IMR-90 (cell line): Measurements from ENCODE around the gene TMEM97. TPM values are rescaled to one million over a fixed set of nuclear protein-coding genes. Genes with fewer than 3 reads are reported as not detected.

Experiments
- ATAC-seq: fragments of 200-7000 bp; cut with Tn5 transposase; 2 replicates; pipeline ENCODE4 v1.9.1; 2020; ENCODE audit warnings: low read depth, mild to moderate bottlenecking, moderate library complexity
- BruUV-seq: library from RNA; stranded (reverse); fragments of 400-500 nt; replicated peaks from 2 replicates; lab custom pipeline; 2021; lab: Mats Ljungman, UMichigan
- CTCF ChIA-PET: fragments of 300-600 bp; formaldehyde crosslinking; extraction: SDS; loops from one replicate; lab custom pipeline; 2021; ENCODE audit warnings: antibody characterized with exemption; lab: Yijun Ruan, JAX
- POLR2A ChIA-PET: fragments of 300-600 bp; sonication (Branson Sonifier 250); formaldehyde crosslinking; loops from one replicate; lab custom pipeline; 2022; ENCODE audit warnings: antibody characterized with exemption; ENCODE audit not compliant: unreplicated experiment; lab: Charles Lee
- DNase-seq: peaks from one replicate; pipeline ENCODE4 v3.0.0; 2013
- H2AFZ ChIP-seq: replicated peaks from 2 replicates; pipeline ENCODE3; 2013; ENCODE audit warnings: low read length, mild to moderate bottlenecking; ENCODE audit not compliant: poor library complexity
- H2AK5ac ChIP-seq: 2 replicates; pipeline ENCODE4 v1.6.1; 2013; ENCODE audit warnings: low read depth, low read length, inconsistent platforms
- H2AK9ac ChIP-seq: replicated peaks from 2 replicates; pipeline ENCODE3; 2013; ENCODE audit warnings: mild to moderate bottlenecking, low read depth, low read length, moderate library complexity; ENCODE audit not compliant: poor library complexity
- H2BK120ac ChIP-seq: 2 replicates; pipeline ENCODE4 v1.6.1; 2013; ENCODE audit warnings: low read depth, low read length, inconsistent platforms
- H2BK15ac ChIP-seq: 3 replicates; pipeline ENCODE4 v1.6.1; 2013; ENCODE audit warnings: low read depth, low read length, inconsistent platforms
- H2BK20ac ChIP-seq: 2 replicates; pipeline ENCODE4 v1.6.1; 2013; ENCODE audit warnings: low read depth, mild to moderate bottlenecking, inconsistent platforms, low read length, moderate library complexity
- H2BK5ac ChIP-seq: 2 replicates; pipeline ENCODE4 v1.6.1; 2013; ENCODE audit warnings: mild to moderate bottlenecking, low read depth, low read length, inconsistent platforms; ENCODE audit not compliant: poor library complexity, severe bottlenecking
- H3K14ac ChIP-seq: replicated peaks from 2 replicates; pipeline ENCODE4 v1.6.1; 2013; ENCODE audit warnings: low read depth, low read length, inconsistent platforms
- H3K18ac ChIP-seq: 2 replicates; pipeline ENCODE4 v1.6.1; 2013; ENCODE audit warnings: low read depth, low read length, control low read depth
- H3K23ac ChIP-seq: 2 replicates; pipeline ENCODE4 v1.6.1; 2013; ENCODE audit warnings: low read depth, low read length, inconsistent platforms
- H3K27ac ChIP-seq: 2 replicates; pipeline ENCODE4 v1.5.1; 2013; ENCODE audit warnings: mild to moderate bottlenecking, control low read depth, low read length; ENCODE audit not compliant: insufficient read depth
- H3K27me3 ChIP-seq: 2 replicates; pipeline ENCODE4 v1.6.1; 2013; ENCODE audit warnings: low read length; ENCODE audit not compliant: control insufficient read depth, insufficient read depth
- H3K36me3 ChIP-seq: 2 replicates; pipeline ENCODE4 v1.6.1; 2013; ENCODE audit warnings: low read length, mixed read lengths; ENCODE audit not compliant: control insufficient read depth, insufficient read depth
- H3K4ac ChIP-seq: 2 replicates; pipeline ENCODE4 v1.6.1; 2013; ENCODE audit warnings: low read depth, low read length, inconsistent platforms
- H3K4me1 ChIP-seq: 2 replicates; pipeline ENCODE4 v1.6.1; 2013; ENCODE audit warnings: low read length, mixed read lengths; ENCODE audit not compliant: control insufficient read depth, insufficient read depth
- H3K4me2 ChIP-seq: 2 replicates; pipeline ENCODE4 v1.6.1; 2013; ENCODE audit warnings: low read depth, mild to moderate bottlenecking, control low read depth, low read length, moderate library complexity
- H3K4me3 ChIP-seq: 2 replicates; pipeline ENCODE4 v1.5.1; 2013; ENCODE audit warnings: low read depth, mild to moderate bottlenecking, control low read depth, low read length, moderate library complexity; ENCODE audit not compliant: insufficient read depth
- H3K56ac ChIP-seq: 2 replicates; pipeline ENCODE4 v1.6.1; 2013; ENCODE audit warnings: low read length, inconsistent platforms; ENCODE audit not compliant: insufficient read depth; ENCODE audit errors: extremely low read depth
- H3K79me1 ChIP-seq, 2 experiments: 2 replicates each; pipeline ENCODE4 v1.6.1; 2013; ENCODE audit warnings: low read length in 2 of 2, inconsistent platforms in 1 of 2, low read depth in 1 of 2
- H3K9ac ChIP-seq: 2 replicates; pipeline ENCODE4 v1.6.1; 2013; ENCODE audit warnings: low read depth, low read length, control low read depth
- H3K9me1 ChIP-seq: 2 replicates; pipeline ENCODE4 v1.6.1; 2013; ENCODE audit warnings: low read length, inconsistent platforms; ENCODE audit not compliant: insufficient read depth
- H3K9me3 ChIP-seq: 2 replicates; pipeline ENCODE4 v1.6.1; 2013; ENCODE audit warnings: low read length; ENCODE audit not compliant: control insufficient read depth, insufficient read depth
- H4K20me1 ChIP-seq: 2 replicates; pipeline ENCODE4 v1.6.1; 2013; ENCODE audit warnings: low read length, inconsistent platforms; ENCODE audit not compliant: insufficient read depth
- H4K5ac ChIP-seq: 2 replicates; pipeline ENCODE4 v1.6.1; 2013; ENCODE audit warnings: mild to moderate bottlenecking, low read depth, low read length, control low read depth
- H4K8ac ChIP-seq, 2 experiments: 2 replicates each; pipeline ENCODE4 v1.6.1; 2013; ENCODE audit warnings: low read depth in 2 of 2, low read length in 2 of 2, control low read depth in 1 of 2, inconsistent platforms in 1 of 2
- H4K91ac ChIP-seq: 2 replicates; pipeline ENCODE4 v1.6.1; 2013; ENCODE audit warnings: low read depth, low read length, inconsistent platforms; ENCODE audit not compliant: insufficient read depth
- BHLHE40 ChIP-seq: fragments of 150-350 bp; IDR thresholded peaks from 2 replicates; pipeline ENCODE4 v1.6.1; 2016; ENCODE audit warnings: mild to moderate bottlenecking, low read depth, low read length
- CEBPB ChIP-seq: IDR thresholded peaks from 2 replicates; pipeline ENCODE4 v1.6.1; 2012; ENCODE audit warnings: low read depth, low read length, improper control_type of control experiment
- CHD1 ChIP-seq: IDR thresholded peaks from 2 replicates; pipeline ENCODE4 v1.6.1; 2012; ENCODE audit warnings: low read depth, low read length, improper control_type of control experiment
- ELK1 ChIP-seq: fragments of 150-350 bp; IDR thresholded peaks from 2 replicates; pipeline ENCODE4 v1.6.1; 2016; ENCODE audit warnings: low read depth, mild to moderate bottlenecking, low read length, moderate library complexity, borderline replicate concordance
- MAFK ChIP-seq: IDR thresholded peaks from 2 replicates; pipeline ENCODE4 v1.6.1; 2012; ENCODE audit warnings: low read depth, low read length, improper control_type of control experiment
- MAZ ChIP-seq: IDR thresholded peaks from 2 replicates; pipeline ENCODE4 v1.6.1; 2012; ENCODE audit warnings: low read depth, mild to moderate bottlenecking, low read length, improper control_type of control experiment, moderate library complexity, borderline replicate concordance
- POLR2A ChIP-seq: IDR thresholded peaks from 2 replicates; pipeline ENCODE4 v1.6.1; 2012; ENCODE audit warnings: mild to moderate bottlenecking, low read depth, low read length
- RFX5 ChIP-seq: IDR thresholded peaks from 2 replicates; pipeline ENCODE4 v1.8.0; 2012; ENCODE audit warnings: low read depth, mild to moderate bottlenecking, low read length, moderate library complexity
- WGBS, 2 experiments: methylation state at CpG; one replicate each; pipeline versions ENCODE4 v1.1.5 to v1.1.7; 2013; ENCODE audit warnings: missing lambda C conversion rate in 2 of 2; ENCODE audit not compliant: insufficient read length in 1 of 2; ENCODE audit errors: extremely low coverage in 2 of 2; 5-methylcytosine and 5-hydroxymethylcytosine counted together
- dilution Hi-C: fragments of 300-500 bp; cut with HindIII; formaldehyde crosslinking; loops from one replicate; pipeline ENCODE4 v1.14.3; 2018; ENCODE audit warnings: low sequenced_read_pairs; ENCODE audit not compliant: unreplicated experiment
- in situ Hi-C: fragments of 300-500 bp; cut with MboI; formaldehyde crosslinking; loops from 3 replicates; pipeline ENCODE4 v1.14.3; 2019; ENCODE audit warnings: low sequenced_read_pairs, inconsistent platforms, mixed read lengths
- intact Hi-C: fragments of 100-400 bp; cut with micrococcal nuclease; formaldehyde crosslinking; loops from 2 replicates; pipeline ENCODE4 v1.10.0; 2022
- polyA plus RNA-seq, 3 experiments: library from polyadenylated mRNA; depleted of rRNA; stranded (reverse); fragments of >200 nt; gene quantifications; 2 replicates each; pipeline ENCODE4 v1.2.3, GENCODE V29; 2012; ENCODE audit warnings: low replicate concordance in 1 of 3
- total RNA-seq: library from RNA; depleted of rRNA; stranded (reverse); fragments of >200 nt; gene quantifications from 2 replicates; pipeline ENCODE4 v1.2.3, GENCODE V29; 2012

The TMEM97 gene
- total and polyA plus RNA-seq, 2 of the 4 experiments (the other 2 are of a cell fraction), result 12.3 to 21.3 TPM

DNA sequence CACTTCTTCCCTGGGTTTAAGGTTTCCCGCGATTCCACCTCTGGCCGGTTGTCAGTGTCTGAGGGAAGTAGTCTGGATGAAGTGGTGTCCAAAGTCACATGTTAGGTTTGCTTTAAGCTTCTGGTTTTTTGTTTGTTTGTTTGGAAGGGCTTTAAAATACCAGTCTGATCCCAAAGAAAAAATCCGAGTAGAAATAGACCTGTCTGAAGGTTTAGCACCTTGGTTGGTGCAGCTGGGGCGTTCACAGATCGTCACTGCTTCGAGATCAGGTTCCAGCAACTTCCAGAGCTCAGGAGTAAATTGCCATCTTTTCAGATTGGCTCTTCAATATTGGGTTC is 567 bp downstream of the TMEM97 start:
- ChIA-PET CTCF (interaction anchor here (1.1 kb wide), 1 partner anchor 16 kb away, joined by 3 read pairs; the partner anchor contains the start of genes IFT20 and TNFAIP1), POLR2A (no interaction called here)
- DNase-seq, result peak; percentile 12
- peak; percentile 5 for ATAC-seq
- Histone ChIP-seq H2BK20ac (no peak overlapping the region), H4K5ac (no peak overlapping the region), H3K14ac (no peak overlapping the region; the same call in 1 of the 2 replicates), H2AK5ac (no peak overlapping the region), H3K36me3 (no peaks in the 10 kb centered on the region), H3K4me3 (peak overlapping the region; percentile 67), H2AFZ (peak overlapping the region; percentile 100), H3K79me1 (peaks cover 16 to 21% of the 10 kb centered on the region in 2 experiments; a peak in 3 of 4 replicates), H3K4me1 (peaks cover 4% of the 10 kb centered on the region; the same call in 1 of the 2 replicates), H3K27me3 (no peaks in the 10 kb centered on the region), H3K18ac (no peak overlapping the region), H3K9ac (peak overlapping the region; percentile 46), H4K20me1 (no peaks in the 10 kb centered on the region), H3K23ac (0 out of 2 replicates have a peak overlapping the region, but pooled peaks have one; percentile 11), H3K27ac (peak overlapping the region; percentile 15; the same call in 1 of the 2 replicates), H3K9me3 (no peaks in the 10 kb centered on the region), H4K8ac (peak overlapping the region in 1 of 2 experiments; percentile 12; a peak in 2 of 4 replicates), H3K4ac (0 out of 2 replicates have a peak overlapping the region, but pooled peaks have one; percentile 17), H2AK9ac (peak overlapping the region; percentile 89), H2BK15ac (no peak overlapping the region), H3K9me1 (peaks cover 3% of the 10 kb centered on the region; the same call in 1 of the 2 replicates), H2BK120ac (no peak overlapping the region), H3K56ac (no peak overlapping the region), H3K4me2 (peak overlapping the region; percentile 87), H2BK5ac (no peak overlapping the region), H4K91ac (no peak overlapping the region)
- in situ Hi-C loops (no loop called here), intact Hi-C loops (loop anchor here (5.0 kb wide), 1 partner anchor 427 kb away; the partner anchor contains the start of gene LYRM9), dilution Hi-C loops (no loop called here)
- no TSS peak for BruUV-seq
- TF ChIP-seq CHD1 (no peak), MAFK (no peak), MAZ (no peak), RFX5 (no peak), POLR2A (no peak), BHLHE40 (no peak), ELK1 (no peak), CEBPB (no peak)
- 0% methylated on average over 4 of the region's 7 CpGs; no CpG with 5 or more reads in 1 of the 2 experiments for WGBS, 2 experiments
